SK-N-SH (cell line): ENCODE measurements around the gene CLMP. TPM values are rescaled to one million over a fixed set of nuclear protein-coding genes. Genes with fewer than 3 reads are reported as not detected.

ENCODE experiments used
- CTCF ChIA-PET: fragments of 300-600, 350-600 bp; formaldehyde crosslinking; extraction: SDS; loops from one replicate; lab custom pipeline; 2021; lab: Yijun Ruan, JAX
- POLR2A ChIA-PET: fragments of 350-600 bp; sonication (Branson Sonifier 250); formaldehyde crosslinking; extraction: SDS; loops from one replicate; lab custom pipeline; 2020; ENCODE audit warnings: antibody characterized with exemption, inconsistent platforms; lab: Yijun Ruan, JAX
- DNase-seq: peaks from one replicate; pipeline ENCODE4 v3.0.0; 2012
- H2AFZ ChIP-seq: fragments of 200-600 bp; sonication (generic); 2 replicates; pipeline ENCODE4 v1.8.1; 2016; ENCODE audit warnings: antibody characterized with exemption, mild to moderate bottlenecking, low read depth
- H3F3A ChIP-seq: fragments of 200-600 bp; sonication (generic); replicated peaks from 2 replicates; pipeline ENCODE3; 2016; ENCODE audit warnings: antibody characterized with exemption, mild to moderate bottlenecking; ENCODE audit not compliant: insufficient read depth
- H3K27ac ChIP-seq, 2 experiments: fragments of 200-500 bp in 1 of 2; fragments of 200-600 bp in 1 of 2; sonication (Bioruptor generic) in 1 of 2; sonication (generic), shearing (Covaris generic) in 1 of 2; 2 replicates each; pipeline versions ENCODE4 v1.5.1 to v1.6.1; 2014 to 2016; ENCODE audit warnings: low read depth in 2 of 2, inconsistent platforms in 1 of 2, low read length in 1 of 2, mild to moderate bottlenecking in 1 of 2, mixed read lengths in 1 of 2
- H3K27me3 ChIP-seq: fragments of 200-600 bp; sonication (generic), shearing (Covaris generic); 2 replicates; pipeline ENCODE4 v1.6.1; 2016; ENCODE audit warnings: mixed run types; ENCODE audit not compliant: insufficient read depth
- H3K36me3 ChIP-seq, 2 experiments: fragments of 200-500 bp in 1 of 2; fragments of 200-600 bp in 1 of 2; sonication (Bioruptor generic) in 1 of 2; sonication (generic) in 1 of 2; replicated peaks in 1 of 2; 2 replicates each; pipeline versions ENCODE3 to v1.5.1; 2014 to 2016; ENCODE audit warnings: low read length in 1 of 2, mild to moderate bottlenecking in 1 of 2; ENCODE audit not compliant: insufficient read depth in 2 of 2, control insufficient read depth in 1 of 2
- H3K4me1 ChIP-seq, 2 experiments: fragments of 200-500 bp in 1 of 2; fragments of 200-600 bp in 1 of 2; sonication (Bioruptor generic) in 1 of 2; sonication (generic), shearing (Covaris generic) in 1 of 2; 2 replicates each; pipeline versions ENCODE4 v1.5.1 to v1.6.1; 2014 to 2016; ENCODE audit warnings: low read depth in 1 of 2, low read length in 1 of 2, mixed run types in 1 of 2; ENCODE audit not compliant: insufficient read depth in 2 of 2, control insufficient read depth in 1 of 2
- H3K4me2 ChIP-seq: fragments of 200-600 bp; sonication (generic), shearing (Covaris generic); 2 replicates; pipeline ENCODE4 v1.6.1; 2017; ENCODE audit warnings: mixed run types
- H3K4me3 ChIP-seq, 2 experiments: fragments of 200-500 bp in 1 of 2; fragments of 200-600 bp in 1 of 2; sonication (Bioruptor generic) in 1 of 2; sonication (generic), shearing (Covaris generic) in 1 of 2; 2 replicates each; pipeline versions ENCODE4 v1.5.1 to v1.8.1; 2014 to 2016; ENCODE audit warnings: low read depth in 2 of 2, inconsistent platforms in 1 of 2, low read length in 1 of 2, mild to moderate bottlenecking in 1 of 2, mixed read lengths in 1 of 2, moderate library complexity in 1 of 2
- H3K79me2 ChIP-seq: fragments of 200-600 bp; sonication (generic); 2 replicates; pipeline ENCODE4 v1.8.1; 2017; ENCODE audit warnings: mild to moderate bottlenecking; ENCODE audit not compliant: insufficient read depth
- H3K9ac ChIP-seq: fragments of 200-600 bp; sonication (generic); 2 replicates; pipeline ENCODE4 v1.6.1; 2017; ENCODE audit warnings: mixed run types
- H3K9me2 ChIP-seq: fragments of 200-600 bp; sonication (generic); 2 replicates; pipeline ENCODE4 v1.6.1; 2017; ENCODE audit warnings: mixed run types
- H3K9me3 ChIP-seq: fragments of 200-600 bp; sonication (generic); 2 replicates; pipeline ENCODE4 v1.6.1; 2017; ENCODE audit warnings: mixed run types, mild to moderate bottlenecking, moderate library complexity
- H4K20me1 ChIP-seq: fragments of 200-600 bp; sonication (generic); 2 replicates; pipeline ENCODE4 v1.6.1; 2017; ENCODE audit warnings: mild to moderate bottlenecking, mixed run types; ENCODE audit not compliant: insufficient read depth
- ELF1 ChIP-seq: IDR thresholded peaks from 2 replicates; pipeline ENCODE4 v1.4.0; 2012
- GATA2 ChIP-seq: sonication (generic); formaldehyde crosslinking; IDR thresholded peaks from 2 replicates; pipeline ENCODE4 v1.5.0; 2020; ENCODE audit warnings: mild to moderate bottlenecking, missing genetic modification reagents
- RCOR1 ChIP-seq: fragments of 150-350 bp; IDR thresholded peaks from 2 replicates; pipeline ENCODE4 v1.6.1; 2017; ENCODE audit warnings: antibody characterized with exemption, low read length
- TCF12 ChIP-seq: IDR thresholded peaks from 2 replicates; pipeline ENCODE4 v1.4.0; 2012
- TEAD4 ChIP-seq: IDR thresholded peaks from 2 replicates; pipeline ENCODE4 v1.4.0; 2012; ENCODE audit warnings: mild to moderate bottlenecking, borderline replicate concordance; ENCODE audit not compliant: insufficient read depth
- YY1 ChIP-seq: IDR thresholded peaks from 2 replicates; pipeline ENCODE4 v1.4.0; 2012; ENCODE audit warnings: low read depth, mild to moderate bottlenecking
- WGBS: methylation state at CpG from one replicate; pipeline ENCODE4 v1.1.6; 2017; ENCODE audit warnings: low lambda C conversion rate; 5-methylcytosine and 5-hydroxymethylcytosine counted together
- polyA plus RNA-seq, 3 experiments: library from polyadenylated mRNA; depleted of rRNA; stranded (reverse); fragments of >200 nt; gene quantifications; 2 replicates each; pipeline ENCODE4 v1.2.3, GENCODE V29; 2012
- TF ChIP-seq, protein P1 (sequence below): IDR thresholded peaks from 2 replicates; pipeline ENCODE4 v1.6.1; 2012; ENCODE audit warnings: mild to moderate bottlenecking, low read depth, low read length, moderate library complexity
- TF ChIP-seq, protein P2 (sequence below): IDR thresholded peaks from 2 replicates; pipeline ENCODE4; 2012
- TF ChIP-seq, protein P3 (sequence below): fragments of 200-600 bp; sonication (generic); IDR thresholded peaks from 2 replicates; pipeline ENCODE4 v1.6.1; 2017; ENCODE audit warnings: antibody characterized with exemption, mild to moderate bottlenecking, moderate library complexity

CLMP gene
- polyA plus RNA-seq, 1 of the 3 experiments (the other 2 are of a cell fraction), result 61.9 TPM

DNA sequence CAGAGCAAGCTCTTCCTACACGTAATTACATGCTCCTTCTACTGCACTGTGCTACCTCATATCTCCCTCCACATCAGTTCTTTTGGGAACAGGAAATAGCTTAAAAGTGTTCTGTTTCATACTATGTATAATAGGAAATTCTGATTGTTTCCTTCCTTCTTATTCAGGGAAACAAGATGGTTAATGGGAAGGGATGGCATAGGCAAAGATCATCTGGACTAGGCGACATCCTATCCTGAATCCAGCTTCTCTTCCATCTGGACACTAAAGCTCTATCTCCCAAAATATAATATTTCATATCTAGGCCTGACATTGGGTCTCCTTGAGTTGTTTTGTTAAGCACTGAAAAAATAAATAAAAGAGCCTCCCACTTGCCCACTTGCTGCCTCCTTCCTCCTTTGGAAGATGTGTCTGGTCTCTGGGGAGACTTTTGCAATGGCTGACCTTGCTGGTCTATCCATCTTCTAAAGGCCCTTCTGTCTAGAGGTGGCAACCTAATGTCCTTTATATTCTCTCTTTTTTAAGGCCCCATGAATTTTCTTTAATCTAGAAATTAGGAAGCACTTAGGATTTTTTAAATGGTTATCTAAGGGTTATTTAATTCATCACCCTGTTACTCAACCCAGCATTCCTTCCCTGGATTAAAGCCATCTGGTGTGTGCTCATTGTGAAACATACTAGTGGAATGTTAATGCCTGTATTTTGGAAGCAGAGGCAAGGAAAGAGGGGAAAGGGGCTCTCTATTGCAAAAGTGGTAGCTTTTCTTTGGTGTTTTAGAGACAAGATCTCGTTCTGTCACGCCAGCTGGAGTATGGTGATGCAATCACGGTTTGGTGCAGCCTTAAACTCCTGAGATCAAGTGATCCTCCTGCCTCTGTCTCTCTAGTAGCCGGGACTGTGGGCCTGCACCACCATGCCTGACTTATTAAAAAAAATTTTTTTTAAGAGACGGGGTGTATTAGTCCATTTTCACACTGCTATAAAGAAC is 20.6 kb downstream of the CLMP start (continued):
- TF ChIP-seq, protein P1, sequence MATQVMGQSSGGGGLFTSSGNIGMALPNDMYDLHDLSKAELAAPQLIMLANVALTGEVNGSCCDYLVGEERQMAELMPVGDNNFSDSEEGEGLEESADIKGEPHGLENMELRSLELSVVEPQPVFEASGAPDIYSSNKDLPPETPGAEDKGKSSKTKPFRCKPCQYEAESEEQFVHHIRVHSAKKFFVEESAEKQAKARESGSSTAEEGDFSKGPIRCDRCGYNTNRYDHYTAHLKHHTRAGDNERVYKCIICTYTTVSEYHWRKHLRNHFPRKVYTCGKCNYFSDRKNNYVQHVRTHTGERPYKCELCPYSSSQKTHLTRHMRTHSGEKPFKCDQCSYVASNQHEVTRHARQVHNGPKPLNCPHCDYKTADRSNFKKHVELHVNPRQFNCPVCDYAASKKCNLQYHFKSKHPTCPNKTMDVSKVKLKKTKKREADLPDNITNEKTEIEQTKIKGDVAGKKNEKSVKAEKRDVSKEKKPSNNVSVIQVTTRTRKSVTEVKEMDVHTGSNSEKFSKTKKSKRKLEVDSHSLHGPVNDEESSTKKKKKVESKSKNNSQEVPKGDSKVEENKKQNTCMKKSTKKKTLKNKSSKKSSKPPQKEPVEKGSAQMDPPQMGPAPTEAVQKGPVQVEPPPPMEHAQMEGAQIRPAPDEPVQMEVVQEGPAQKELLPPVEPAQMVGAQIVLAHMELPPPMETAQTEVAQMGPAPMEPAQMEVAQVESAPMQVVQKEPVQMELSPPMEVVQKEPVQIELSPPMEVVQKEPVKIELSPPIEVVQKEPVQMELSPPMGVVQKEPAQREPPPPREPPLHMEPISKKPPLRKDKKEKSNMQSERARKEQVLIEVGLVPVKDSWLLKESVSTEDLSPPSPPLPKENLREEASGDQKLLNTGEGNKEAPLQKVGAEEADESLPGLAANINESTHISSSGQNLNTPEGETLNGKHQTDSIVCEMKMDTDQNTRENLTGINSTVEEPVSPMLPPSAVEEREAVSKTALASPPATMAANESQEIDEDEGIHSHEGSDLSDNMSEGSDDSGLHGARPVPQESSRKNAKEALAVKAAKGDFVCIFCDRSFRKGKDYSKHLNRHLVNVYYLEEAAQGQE, result peak; percentile 55
- TF ChIP-seq TCF12 (peak; percentile 98), ELF1 (peak; percentile 34; the same call in 1 of the 2 replicates), TEAD4 (peak; percentile 97), YY1 (0 out of 2 replicates have a peak, but pooled peaks have one; percentile 28)
- TF ChIP-seq, protein P2, sequence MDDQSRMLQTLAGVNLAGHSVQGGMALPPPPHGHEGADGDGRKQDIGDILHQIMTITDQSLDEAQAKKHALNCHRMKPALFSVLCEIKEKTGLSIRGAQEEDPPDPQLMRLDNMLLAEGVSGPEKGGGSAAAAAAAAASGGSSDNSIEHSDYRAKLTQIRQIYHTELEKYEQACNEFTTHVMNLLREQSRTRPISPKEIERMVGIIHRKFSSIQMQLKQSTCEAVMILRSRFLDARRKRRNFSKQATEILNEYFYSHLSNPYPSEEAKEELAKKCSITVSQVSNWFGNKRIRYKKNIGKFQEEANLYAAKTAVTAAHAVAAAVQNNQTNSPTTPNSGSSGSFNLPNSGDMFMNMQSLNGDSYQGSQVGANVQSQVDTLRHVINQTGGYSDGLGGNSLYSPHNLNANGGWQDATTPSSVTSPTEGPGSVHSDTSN, result peak; percentile 82

DNA sequence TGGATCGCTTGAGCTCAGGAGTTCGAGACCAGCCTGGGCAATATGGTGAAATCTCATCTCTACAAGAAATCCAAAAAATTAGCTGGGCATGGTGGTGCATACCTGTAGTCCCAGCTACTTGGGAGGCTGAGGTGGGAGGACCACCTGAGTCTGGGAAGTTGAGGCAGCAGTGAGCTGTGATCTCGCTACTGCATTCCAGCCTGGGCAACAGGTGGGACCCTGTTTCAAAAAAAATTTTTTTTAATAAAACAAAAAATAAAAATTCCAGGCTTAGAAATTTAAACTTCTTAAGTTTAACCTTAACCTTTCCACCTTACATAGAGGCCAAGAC is 21.2 kb downstream of the CLMP start:
- Histone ChIP-seq H3K4me1 (peaks cover 3 to 60% of the 10 kb centered on the region in 2 experiments; a peak in 3 of 4 replicates), H3K4me3 (no peak overlapping the region), H3K9me3 (no peaks in the 10 kb centered on the region), H3F3A (peaks cover 45% of the 10 kb centered on the region), H3K9ac (peak overlapping the region; percentile 34; the same call in 1 of the 2 replicates), H2AFZ (no peak overlapping the region), H3K9me2 (no peaks in the 10 kb centered on the region), H3K36me3 (peaks cover 6 to 22% of the 10 kb centered on the region in 2 experiments), H3K79me2 (peaks cover 69% of the 10 kb centered on the region), H4K20me1 (no peaks in the 10 kb centered on the region), H3K27me3 (no peaks in the 10 kb centered on the region), H3K4me2 (peak overlapping the region; percentile 65), H3K27ac (peak overlapping the region; percentile 68 to 88; a peak in 3 of 4 replicates)
- no peak for DNase-seq
- ChIA-PET CTCF (interaction anchor here (0.8 to 2.5 kb wide), 4 partner anchors 11 to 305 kb away, joined by 3 to 10 read pairs (median 4); no protein-coding TSS in a partner anchor), POLR2A (interaction anchor here (1.5 kb wide), 1 partner anchor 36 kb away, joined by 4 read pairs; no protein-coding TSS in a partner anchor)
- WGBS, result 88% methylated on average over 3 of the region's 3 CpGs
- TF ChIP-seq ELF1 (no peak), TCF12 (no peak), TEAD4 (no peak), RCOR1 (no peak), GATA2 (CRISPR knock-in tag) (no peak)
- TF ChIP-seq, protein P3, sequence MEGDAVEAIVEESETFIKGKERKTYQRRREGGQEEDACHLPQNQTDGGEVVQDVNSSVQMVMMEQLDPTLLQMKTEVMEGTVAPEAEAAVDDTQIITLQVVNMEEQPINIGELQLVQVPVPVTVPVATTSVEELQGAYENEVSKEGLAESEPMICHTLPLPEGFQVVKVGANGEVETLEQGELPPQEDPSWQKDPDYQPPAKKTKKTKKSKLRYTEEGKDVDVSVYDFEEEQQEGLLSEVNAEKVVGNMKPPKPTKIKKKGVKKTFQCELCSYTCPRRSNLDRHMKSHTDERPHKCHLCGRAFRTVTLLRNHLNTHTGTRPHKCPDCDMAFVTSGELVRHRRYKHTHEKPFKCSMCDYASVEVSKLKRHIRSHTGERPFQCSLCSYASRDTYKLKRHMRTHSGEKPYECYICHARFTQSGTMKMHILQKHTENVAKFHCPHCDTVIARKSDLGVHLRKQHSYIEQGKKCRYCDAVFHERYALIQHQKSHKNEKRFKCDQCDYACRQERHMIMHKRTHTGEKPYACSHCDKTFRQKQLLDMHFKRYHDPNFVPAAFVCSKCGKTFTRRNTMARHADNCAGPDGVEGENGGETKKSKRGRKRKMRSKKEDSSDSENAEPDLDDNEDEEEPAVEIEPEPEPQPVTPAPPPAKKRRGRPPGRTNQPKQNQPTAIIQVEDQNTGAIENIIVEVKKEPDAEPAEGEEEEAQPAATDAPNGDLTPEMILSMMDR, result no peak
